ENCODE data around the gene KLRB1.
"Not testable (repeated sequence)": the region's sequence is repeated elsewhere in the genome, so short reads cannot be mapped to it uniquely, and the experiment has no call there.

Gene KLRB1

GRCh38 chr12:9619411-9620179 lies 11.9 kb upstream of the KLRB1 start:
- no peak for DNase-seq

GRCh38 chr12:9618906-9619305 lies 11.2 kb upstream of the KLRB1 start:
- not testable (repeated sequence) for DNase-seq

- DNase-seq, result no peak
Measured at GRCh38 chr12:9617124-9617523, 9.4 kb upstream of the KLRB1 start.

DNA sequence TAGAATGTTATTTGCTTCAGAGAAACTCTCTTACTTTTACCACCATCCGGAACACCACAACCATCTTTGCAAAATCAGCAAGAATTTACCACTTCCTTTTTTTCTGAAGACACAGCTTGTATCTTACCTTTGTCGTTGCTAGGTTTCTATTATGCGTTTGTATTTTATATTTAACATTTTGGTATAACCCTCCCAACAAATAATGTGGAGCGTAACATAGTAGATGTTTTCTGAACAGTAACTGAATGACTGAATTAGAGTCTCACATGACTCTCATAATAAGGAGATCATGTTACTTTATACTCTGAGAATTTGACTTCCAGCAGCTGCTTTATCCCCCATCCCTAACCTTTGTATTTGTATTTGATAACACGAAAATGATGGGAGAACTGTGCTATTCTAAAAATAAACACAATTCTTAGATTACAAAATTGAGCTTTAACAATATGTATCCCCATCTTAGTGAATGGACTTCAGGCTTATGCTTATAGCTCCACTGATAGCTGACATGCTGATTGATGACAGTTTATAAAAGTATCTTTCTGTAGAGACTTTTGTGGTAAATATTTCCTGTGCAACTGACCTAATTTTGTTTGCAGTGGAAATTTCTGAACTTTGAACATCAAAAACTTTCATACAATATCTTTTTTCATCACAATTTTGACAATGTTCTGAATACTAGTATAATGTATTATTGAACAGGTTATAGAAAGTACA lies 7.9 kb upstream of the KLRB1 start:
- DNase-seq, result peak; percentile 14 to 75

DNA sequence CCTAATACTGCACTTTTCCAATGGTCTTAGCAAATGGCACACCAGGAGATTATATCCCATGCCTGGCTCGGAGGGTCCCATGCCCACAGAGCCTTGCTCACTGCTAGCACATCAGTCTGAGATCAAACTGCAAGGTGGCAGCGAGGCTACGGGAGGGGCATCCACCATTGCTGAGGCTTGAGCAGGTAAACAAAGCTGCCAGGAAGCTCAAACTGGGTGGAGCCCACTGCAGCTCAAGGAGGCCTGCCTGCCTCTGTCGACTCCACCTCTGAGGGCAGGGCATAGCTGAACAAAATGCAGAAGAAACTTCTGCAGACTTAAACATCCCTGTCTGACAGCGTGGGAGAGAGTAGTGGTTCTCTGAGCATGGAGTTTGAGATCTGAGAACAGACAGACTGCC lies 2.9 kb upstream of the KLRB1 start:
- not testable (repeated sequence) for DNase-seq

DNA sequence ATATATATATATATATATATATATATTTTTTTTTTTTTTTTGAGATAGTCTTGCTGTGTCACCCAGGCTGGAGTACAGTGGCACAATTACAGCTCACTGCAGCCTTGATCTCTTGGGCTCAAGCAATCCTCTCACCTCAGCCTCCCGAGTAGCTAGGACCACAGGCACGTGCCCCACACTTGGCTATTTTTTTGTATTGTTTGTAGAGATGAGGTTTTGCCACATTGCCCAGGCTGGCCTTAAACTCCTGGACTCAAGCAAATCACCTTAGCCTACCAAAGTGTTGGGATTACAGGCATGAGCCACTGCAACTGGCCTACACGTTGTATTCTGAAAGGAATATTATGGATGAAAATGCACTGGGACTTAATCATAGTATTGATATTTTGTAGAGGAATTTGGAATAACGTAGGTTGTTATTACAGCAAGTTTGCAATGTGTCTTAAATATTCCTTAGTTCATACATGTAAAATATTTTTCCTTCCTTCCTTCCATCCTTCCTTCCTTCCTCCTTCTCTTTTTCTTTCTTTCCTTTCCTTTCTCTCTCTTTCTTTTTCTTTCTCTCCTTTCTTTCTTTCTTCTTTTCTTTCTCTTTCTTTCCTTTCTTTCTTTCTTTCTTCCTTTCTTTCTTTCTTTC lies 862 bp downstream of the KLRB1 start:
- DNase-seq, result peak; percentile 2 to 24

- DNase-seq, result no peak
Measured at GRCh38 chr12:9606247-9606646, 1.5 kb downstream of the KLRB1 start.

GRCh38 chr12:9605483-9605882 lies 2.2 kb downstream of the KLRB1 start:
- DNase-seq, result no peak

DNA sequence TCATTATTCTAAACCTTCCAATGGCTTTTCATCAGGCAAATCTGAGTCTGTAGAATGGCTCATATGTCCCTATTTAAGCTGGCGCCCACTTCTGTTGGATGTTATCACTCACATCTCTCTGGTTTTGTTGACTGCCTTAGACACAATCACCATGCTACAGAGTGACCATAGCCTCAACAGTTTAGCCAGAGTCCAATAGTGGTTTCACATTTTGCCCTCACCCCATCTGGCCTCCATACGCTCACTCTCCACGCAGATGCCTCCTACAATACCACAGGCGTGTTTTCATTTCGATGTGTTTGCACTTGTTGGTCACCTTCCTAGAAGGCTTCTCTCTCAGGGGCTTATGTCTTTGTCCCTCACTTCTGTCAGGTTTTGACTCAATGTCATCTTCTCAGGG lies 3.4 kb downstream of the KLRB1 start:
- DNase-seq, result no peak

DNA sequence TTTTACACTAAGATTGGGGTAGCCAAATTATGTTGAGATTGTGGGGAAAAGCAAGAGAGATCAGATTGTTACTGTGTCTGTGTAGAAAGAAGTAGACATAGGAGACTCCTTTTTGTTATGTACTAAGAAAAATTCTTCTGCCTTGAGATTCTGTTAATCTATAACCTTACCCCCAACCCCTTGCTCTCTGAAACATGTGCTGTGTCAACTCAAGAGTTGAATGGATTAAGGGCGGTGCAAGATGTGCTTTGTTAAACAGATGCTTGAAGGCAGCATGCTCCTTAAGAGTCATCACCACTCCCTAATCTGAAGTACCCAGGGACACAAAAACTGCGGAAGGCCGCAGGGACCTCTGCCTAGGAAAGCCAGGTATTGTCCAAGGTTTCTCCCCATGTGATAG lies 7.3 kb downstream of the KLRB1 start:
- not testable (repeated sequence) for DNase-seq

- no peak for DNase-seq
Measured at GRCh38 chr12:9598363-9598762, 9.4 kb downstream of the KLRB1 start.

GRCh38 chr12:9597365-9597764 lies 10.4 kb downstream of the KLRB1 start:
- DNase-seq, result no peak

DNA sequence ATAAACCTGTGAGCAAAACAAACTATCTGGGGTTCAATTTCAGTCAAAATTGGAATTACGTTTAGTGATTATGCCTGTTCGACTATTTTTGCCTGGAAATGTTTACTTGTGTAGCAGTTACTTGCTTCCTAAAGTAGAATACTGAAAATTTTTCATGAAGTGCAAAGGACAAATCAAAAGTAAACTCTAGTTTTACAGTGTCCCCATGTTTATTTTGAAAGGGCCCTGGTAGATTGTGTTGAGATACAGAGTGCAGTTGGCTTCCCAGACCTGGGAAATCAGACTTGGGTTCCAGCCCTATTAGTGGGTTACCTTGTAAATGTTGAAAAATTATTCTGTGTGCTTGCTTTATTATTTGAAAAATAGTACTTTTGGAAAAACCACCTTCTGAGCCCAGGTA lies 17.3 kb downstream of the KLRB1 start:
- DNase-seq, result no peak

- DNase-seq, result no peak
Measured at GRCh38 chr12:9588749-9589148, 19.0 kb downstream of the KLRB1 start.

DNA sequence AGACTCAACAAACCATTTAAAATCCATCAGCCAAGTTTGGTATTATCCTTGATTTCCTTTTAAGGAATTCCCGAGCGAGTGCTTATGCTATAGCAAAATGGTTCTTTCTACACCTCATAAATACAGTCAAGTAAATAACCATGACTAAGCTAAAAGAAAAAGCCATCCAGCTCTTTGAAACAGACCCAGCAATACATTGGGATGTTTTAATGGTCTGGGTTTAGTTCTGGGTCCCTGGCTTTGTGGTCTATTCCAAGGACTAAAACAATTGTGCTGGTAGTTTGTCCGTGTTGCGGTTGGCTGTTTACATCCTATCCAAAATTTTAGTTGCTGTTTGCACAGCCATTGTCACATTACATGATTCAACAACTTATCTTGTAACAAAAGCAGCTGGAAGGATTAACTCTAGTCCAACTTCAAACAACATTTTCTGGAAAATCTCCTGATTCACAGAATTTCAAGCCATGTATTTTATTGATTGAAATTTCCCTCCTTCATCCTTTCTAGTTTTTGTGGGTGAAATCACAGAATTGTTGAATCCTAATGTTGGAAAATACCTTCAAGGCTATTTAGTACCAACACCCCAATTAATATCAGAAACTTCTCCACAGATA lies 19.6 kb downstream of the KLRB1 start:
- no peak for DNase-seq

- not testable (repeated sequence) for DNase-seq
Measured at GRCh38 chr12:9577729-9578128, 30.0 kb downstream of the KLRB1 start.

GRCh38 chr12:9567151-9567550 lies 40.6 kb downstream of the KLRB1 start:
- not testable (repeated sequence) for DNase-seq

GRCh38 chr12:9566113-9566512 lies 41.6 kb downstream of the KLRB1 start:
- DNase-seq, result not testable (repeated sequence)

DNA sequence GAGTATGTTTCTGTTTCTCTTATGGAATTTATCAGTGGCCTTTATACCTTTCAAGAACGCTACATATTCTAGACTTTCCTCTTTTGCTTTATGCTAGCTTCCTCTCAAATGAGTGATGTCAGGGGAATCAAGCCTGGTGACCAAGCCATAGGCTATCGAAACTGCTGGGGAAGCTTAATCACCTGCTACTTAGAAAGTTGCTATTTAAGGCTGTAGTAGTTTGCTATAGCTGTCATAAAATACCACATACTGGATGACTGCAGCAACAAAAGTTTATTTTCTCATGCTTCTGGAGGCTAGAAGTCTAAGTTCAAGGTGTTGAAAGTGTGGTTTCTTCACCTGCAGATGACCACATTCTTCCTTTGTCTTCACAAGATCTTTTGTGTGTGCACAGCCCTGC lies 43.3 kb downstream of the KLRB1 start:
- DNase-seq, result not testable (repeated sequence)

- DNase-seq, result not testable (repeated sequence)
Measured at GRCh38 chr12:9562841-9563453, 44.8 kb downstream of the KLRB1 start.

DNA sequence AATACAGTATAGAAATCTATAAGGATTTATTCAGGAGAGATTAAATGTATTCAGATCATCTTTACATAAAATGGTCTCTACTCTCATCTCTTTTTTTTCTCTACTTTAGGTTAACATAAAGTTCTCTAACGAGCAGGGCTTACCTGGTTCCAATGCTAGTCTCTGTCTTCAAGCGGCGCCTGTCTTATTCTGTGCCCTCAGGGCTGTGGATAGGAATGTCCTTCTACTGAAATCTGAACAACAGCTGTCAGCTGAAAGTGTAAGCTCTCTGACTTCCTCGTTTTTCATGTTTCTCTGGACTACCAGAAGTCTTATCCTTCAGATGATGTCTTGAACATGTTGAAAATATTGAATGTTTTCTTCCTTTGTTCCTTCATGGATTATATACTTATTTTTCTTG lies 62.2 kb downstream of the KLRB1 start:
- DNase-seq, result not testable (repeated sequence)
